K562 (cell line): ENCODE results near the gene DYNC1H1. TPM values are rescaled to one million over a fixed set of nuclear protein-coding genes. Genes with fewer than 3 reads are reported as not detected.
A peak's percentile ranks its signal among the peaks of the same experiment; 100 is the strongest.

Experiments
- BACH1 ChIP-seq: fragments of 200-800 bp; sonication (Bioruptor generic); IDR thresholded peaks from 2 replicates; pipeline ENCODE4 v1.6.1; 2016; ENCODE audit warnings: missing genetic modification characterization, missing compliant biosample characterization
- CTBP1 ChIP-seq: fragments of 450-650 bp; IDR thresholded peaks from 2 replicates; pipeline ENCODE4 v1.6.1; 2016; ENCODE audit warnings: borderline replicate concordance
- GABPB1 ChIP-seq: sonication (generic); formaldehyde crosslinking; IDR thresholded peaks from 2 replicates; pipeline ENCODE4 v1.8.0; 2022; ENCODE audit warnings: mild to moderate bottlenecking, missing genetic modification reagents
- GTF2E2 ChIP-seq: fragments of 200-800 bp; sonication (Bioruptor generic); IDR thresholded peaks from 2 replicates; pipeline ENCODE4 v1.6.1; 2016; ENCODE audit warnings: missing genetic modification characterization, missing compliant biosample characterization
- JUNB ChIP-seq: fragments of 450-650 bp; formaldehyde crosslinking; conservative IDR thresholded peaks from 2 replicates; pipeline ENCODE4 v1.4.0; 2020; ENCODE audit warnings: mild to moderate bottlenecking
- KAT8 ChIP-seq: fragments of 450-650 bp; IDR thresholded peaks from 2 replicates; pipeline ENCODE4 v1.6.1; 2016; ENCODE audit warnings: low read depth, mild to moderate bottlenecking
- KHSRP ChIP-seq: fragments of 450-650 bp; IDR thresholded peaks from 2 replicates; pipeline ENCODE4 v1.6.1; 2017
- L3MBTL2 ChIP-seq: fragments of 450-650 bp; IDR thresholded peaks from 2 replicates; pipeline ENCODE4 v1.6.1; 2016; ENCODE audit warnings: mild to moderate bottlenecking, moderate library complexity
- MEIS2 ChIP-seq: fragments of 450-650 bp; IDR thresholded peaks from 2 replicates; pipeline ENCODE4 v1.6.1; 2014; ENCODE audit warnings: mild to moderate bottlenecking; ENCODE audit not compliant: partially characterized antibody
- MYC ChIP-seq, 2 experiments: fragments of 250-450 bp in 1 of 2; sonication (Bioruptor Pico) in 1 of 2; IDR thresholded peaks; 2 replicates each; pipeline versions ENCODE4 v1.5.1 to v1.6.1; 2012 to 2021; ENCODE audit warnings: low read depth in 2 of 2, borderline replicate concordance in 1 of 2, improper control_type of control experiment in 1 of 2, low read length in 1 of 2, mild to moderate bottlenecking in 1 of 2, moderate library complexity in 1 of 2
- STAG1 ChIP-seq: sonication (generic); formaldehyde crosslinking; IDR thresholded peaks from 2 replicates; pipeline ENCODE4 v1.5.0; 2020; ENCODE audit warnings: missing genetic modification reagents, borderline replicate concordance
- ZNF174 ChIP-seq: fragments of 250-450 bp; sonication (Bioruptor Pico); IDR thresholded peaks from 2 replicates; pipeline ENCODE4 v1.4.0; 2020; ENCODE audit warnings: mild to moderate bottlenecking
- polyA plus RNA-seq, 8 experiments: library from polyadenylated mRNA; depleted of rRNA in 4 of 8; stranded (reverse) in 5 of 8; unstranded in 3 of 8; fragments of >200 nt; fragmentation: Nextera tagmentation in 2 of 8; fragmentation: Illumina TruSeq in 1 of 8; extraction: Ambion mirVana in 2 of 8; extraction: Trizol in 1 of 8; gene quantifications; 2 replicates each; pipeline versions ENCODE4 v1.2.1 to v1.2.3, GENCODE V29; 2011 to 2014; ENCODE audit warnings: inconsistent platforms in 1 of 8, missing spikeins in 1 of 8
- total RNA-seq, 7 experiments: library from RNA; depleted of rRNA in 6 of 7; stranded (reverse); fragments of >200 nt in 6 of 7; fragmentation: Illumina TruSeq in 2 of 7; extraction: Trizol in 2 of 7; gene quantifications; 2 replicates each; pipeline versions ENCODE4 v1.2.1 to v1.2.3, GENCODE V29; 2011 to 2021; ENCODE audit warnings: low replicate concordance in 1 of 7
- TF ChIP-seq, protein P1 (sequence below), 3 experiments: fragments of 200-800 bp in 1 of 3; fragments of 250-450 bp in 1 of 3; fragments of 450-650 bp in 1 of 3; sonication (Bioruptor Pico) in 1 of 3; sonication (Bioruptor generic) in 1 of 3; formaldehyde crosslinking in 1 of 3; IDR thresholded peaks; 2 replicates each; pipeline versions ENCODE4 v1.6.1 to v1.8.0; 2016 to 2022; ENCODE audit warnings: mild to moderate bottlenecking in 2 of 3, missing genetic modification characterization in 2 of 3, missing compliant biosample characterization in 1 of 3, moderate library complexity in 1 of 3
- TF ChIP-seq, protein P2 (sequence below): sonication (generic); formaldehyde crosslinking; IDR thresholded peaks from 2 replicates; pipeline ENCODE4 v1.9.0; 2022; ENCODE audit warnings: mild to moderate bottlenecking, missing genetic modification reagents
- TF ChIP-seq, protein P3 (sequence below), 2 experiments: IDR thresholded peaks in 1 of 2; conservative IDR thresholded peaks in 1 of 2; 2 replicates each; pipeline ENCODE4 v1.6.1; 2016; ENCODE audit warnings: low read depth in 2 of 2, mild to moderate bottlenecking in 1 of 2, missing compliant biosample characterization in 1 of 2, missing genetic modification characterization in 1 of 2, moderate library complexity in 1 of 2
- TF ChIP-seq, protein P4 (sequence below): fragments of 250-450 bp; sonication (Bioruptor Pico); IDR thresholded peaks from 2 replicates; pipeline ENCODE4 v1.9.0; 2021; ENCODE audit warnings: mild to moderate bottlenecking, inconsistent platforms
- TF ChIP-seq, protein P5 (sequence below): sonication (generic); formaldehyde crosslinking; IDR thresholded peaks from 2 replicates; pipeline ENCODE4 v1.9.0; 2022; ENCODE audit warnings: mild to moderate bottlenecking, missing genetic modification reagents

The DYNC1H1 gene
- total and polyA plus RNA-seq, 9 of the 15 experiments (the other 6 are each of a cell fraction or from before 2014, with no cell fraction given): 31.9 to 335 (median 115) TPM

DNA sequence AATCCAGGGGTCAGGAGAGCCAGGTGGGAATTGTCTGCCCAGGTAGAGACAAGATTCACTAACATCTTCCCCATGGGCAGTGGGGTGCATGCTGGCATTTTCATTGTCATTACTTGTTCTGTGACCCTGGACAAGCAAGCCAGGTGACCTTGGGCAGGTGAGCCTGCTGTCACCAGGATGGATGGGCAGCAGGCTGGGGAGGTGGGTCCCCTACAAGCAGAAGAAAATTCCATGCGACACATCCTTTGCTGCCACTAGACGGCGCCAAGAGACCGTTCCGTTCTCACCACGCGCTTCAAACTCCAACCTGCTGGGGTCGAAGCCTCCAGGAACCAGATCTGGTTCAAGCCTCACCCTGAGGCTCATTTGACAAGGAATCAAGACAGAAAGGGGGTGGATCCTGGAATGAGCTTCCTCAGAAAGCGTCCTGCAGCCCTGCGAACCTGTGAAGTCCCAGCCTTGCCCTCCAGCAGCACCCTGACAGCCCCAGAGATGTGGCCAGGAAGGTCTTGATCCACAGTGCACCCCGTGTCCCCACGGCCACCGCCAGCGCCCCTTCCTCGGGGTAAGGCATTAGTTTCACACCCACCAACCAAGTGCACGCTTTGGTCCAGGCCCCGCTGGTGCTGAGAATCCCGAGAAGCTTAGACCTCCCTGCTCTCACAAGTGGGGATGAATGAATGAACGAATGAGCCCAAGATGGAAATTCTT, 3.2 kb upstream of the DYNC1H1 start (continued):
- TF ChIP-seq, protein P1, sequence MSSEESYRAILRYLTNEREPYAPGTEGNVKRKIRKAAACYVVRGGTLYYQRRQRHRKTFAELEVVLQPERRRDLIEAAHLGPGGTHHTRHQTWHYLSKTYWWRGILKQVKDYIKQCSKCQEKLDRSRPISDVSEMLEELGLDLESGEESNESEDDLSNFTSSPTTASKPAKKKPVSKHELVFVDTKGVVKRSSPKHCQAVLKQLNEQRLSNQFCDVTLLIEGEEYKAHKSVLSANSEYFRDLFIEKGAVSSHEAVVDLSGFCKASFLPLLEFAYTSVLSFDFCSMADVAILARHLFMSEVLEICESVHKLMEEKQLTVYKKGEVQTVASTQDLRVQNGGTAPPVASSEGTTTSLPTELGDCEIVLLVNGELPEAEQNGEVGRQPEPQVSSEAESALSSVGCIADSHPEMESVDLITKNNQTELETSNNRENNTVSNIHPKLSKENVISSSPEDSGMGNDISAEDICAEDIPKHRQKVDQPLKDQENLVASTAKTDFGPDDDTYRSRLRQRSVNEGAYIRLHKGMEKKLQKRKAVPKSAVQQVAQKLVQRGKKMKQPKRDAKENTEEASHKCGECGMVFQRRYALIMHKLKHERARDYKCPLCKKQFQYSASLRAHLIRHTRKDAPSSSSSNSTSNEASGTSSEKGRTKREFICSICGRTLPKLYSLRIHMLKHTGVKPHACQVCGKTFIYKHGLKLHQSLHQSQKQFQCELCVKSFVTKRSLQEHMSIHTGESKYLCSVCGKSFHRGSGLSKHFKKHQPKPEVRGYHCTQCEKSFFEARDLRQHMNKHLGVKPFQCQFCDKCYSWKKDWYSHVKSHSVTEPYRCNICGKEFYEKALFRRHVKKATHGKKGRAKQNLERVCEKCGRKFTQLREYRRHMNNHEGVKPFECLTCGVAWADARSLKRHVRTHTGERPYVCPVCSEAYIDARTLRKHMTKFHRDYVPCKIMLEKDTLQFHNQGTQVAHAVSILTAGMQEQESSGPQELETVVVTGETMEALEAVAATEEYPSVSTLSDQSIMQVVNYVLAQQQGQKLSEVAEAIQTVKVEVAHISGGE (CRISPR knock-in tag; IDR thresholded peaks at IDR 0.05): no peak
- no peak for TF ChIP-seq KAT8
- TF ChIP-seq GABPB1: no peak
- TF ChIP-seq KHSRP: no peak
- no peak for TF ChIP-seq JUNB
- peak; percentile 92 for TF ChIP-seq L3MBTL2
- no peak for TF ChIP-seq GTF2E2 (tag)
- TF ChIP-seq BACH1 (tag): no peak
- TF ChIP-seq CTBP1: peak; percentile 60; the same call in 1 of the 2 replicates
- TF ChIP-seq, protein P2, sequence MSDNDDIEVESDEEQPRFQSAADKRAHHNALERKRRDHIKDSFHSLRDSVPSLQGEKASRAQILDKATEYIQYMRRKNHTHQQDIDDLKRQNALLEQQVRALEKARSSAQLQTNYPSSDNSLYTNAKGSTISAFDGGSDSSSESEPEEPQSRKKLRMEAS (CRISPR knock-in tag): peak; percentile 80
- TF ChIP-seq, protein P3, sequence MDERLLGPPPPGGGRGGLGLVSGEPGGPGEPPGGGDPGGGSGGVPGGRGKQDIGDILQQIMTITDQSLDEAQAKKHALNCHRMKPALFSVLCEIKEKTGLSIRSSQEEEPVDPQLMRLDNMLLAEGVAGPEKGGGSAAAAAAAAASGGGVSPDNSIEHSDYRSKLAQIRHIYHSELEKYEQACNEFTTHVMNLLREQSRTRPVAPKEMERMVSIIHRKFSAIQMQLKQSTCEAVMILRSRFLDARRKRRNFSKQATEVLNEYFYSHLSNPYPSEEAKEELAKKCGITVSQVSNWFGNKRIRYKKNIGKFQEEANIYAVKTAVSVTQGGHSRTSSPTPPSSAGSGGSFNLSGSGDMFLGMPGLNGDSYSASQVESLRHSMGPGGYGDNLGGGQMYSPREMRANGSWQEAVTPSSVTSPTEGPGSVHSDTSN (CRISPR knock-in tag; IDR thresholded peaks at IDR 0.05; ENCODE audit: low read depth): no peak
- TF ChIP-seq, protein P3 (tag; conservative IDR thresholded peaks at IDR 0.05; ENCODE audit: low read depth): peak; percentile 39
- no peak for TF ChIP-seq ZNF174 (CRISPR knock-in tag)
- TF ChIP-seq, protein P4, sequence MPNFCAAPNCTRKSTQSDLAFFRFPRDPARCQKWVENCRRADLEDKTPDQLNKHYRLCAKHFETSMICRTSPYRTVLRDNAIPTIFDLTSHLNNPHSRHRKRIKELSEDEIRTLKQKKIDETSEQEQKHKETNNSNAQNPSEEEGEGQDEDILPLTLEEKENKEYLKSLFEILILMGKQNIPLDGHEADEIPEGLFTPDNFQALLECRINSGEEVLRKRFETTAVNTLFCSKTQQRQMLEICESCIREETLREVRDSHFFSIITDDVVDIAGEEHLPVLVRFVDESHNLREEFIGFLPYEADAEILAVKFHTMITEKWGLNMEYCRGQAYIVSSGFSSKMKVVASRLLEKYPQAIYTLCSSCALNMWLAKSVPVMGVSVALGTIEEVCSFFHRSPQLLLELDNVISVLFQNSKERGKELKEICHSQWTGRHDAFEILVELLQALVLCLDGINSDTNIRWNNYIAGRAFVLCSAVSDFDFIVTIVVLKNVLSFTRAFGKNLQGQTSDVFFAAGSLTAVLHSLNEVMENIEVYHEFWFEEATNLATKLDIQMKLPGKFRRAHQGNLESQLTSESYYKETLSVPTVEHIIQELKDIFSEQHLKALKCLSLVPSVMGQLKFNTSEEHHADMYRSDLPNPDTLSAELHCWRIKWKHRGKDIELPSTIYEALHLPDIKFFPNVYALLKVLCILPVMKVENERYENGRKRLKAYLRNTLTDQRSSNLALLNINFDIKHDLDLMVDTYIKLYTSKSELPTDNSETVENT (CRISPR knock-in tag): no peak
- TF ChIP-seq, protein P5, sequence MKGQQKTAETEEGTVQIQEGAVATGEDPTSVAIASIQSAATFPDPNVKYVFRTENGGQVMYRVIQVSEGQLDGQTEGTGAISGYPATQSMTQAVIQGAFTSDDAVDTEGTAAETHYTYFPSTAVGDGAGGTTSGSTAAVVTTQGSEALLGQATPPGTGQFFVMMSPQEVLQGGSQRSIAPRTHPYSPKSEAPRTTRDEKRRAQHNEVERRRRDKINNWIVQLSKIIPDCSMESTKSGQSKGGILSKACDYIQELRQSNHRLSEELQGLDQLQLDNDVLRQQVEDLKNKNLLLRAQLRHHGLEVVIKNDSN (CRISPR knock-in tag): no peak
- TF ChIP-seq MYC (IDR thresholded peaks at IDR 0.05; ENCODE audit: low read depth, low read length): peak; percentile 60; the same call in 1 of the 2 replicates
- TF ChIP-seq MYC (CRISPR knock-in tag; IDR thresholded peaks at IDR 0.05; ENCODE audit: borderline replicate concordance, low read depth): no peak
- TF ChIP-seq MEIS2: peak; percentile 59
- peak; percentile 79 for TF ChIP-seq STAG1
